ENCODE results near the gene LTBP3.
A peak's percentile ranks its signal among the peaks of the same experiment; 100 is the strongest.

Gene LTBP3

GRCh38 chr11:65548395-65548794 lies 9.8 kb downstream of the LTBP3 start:
- Mint-ChIP-seq H3K36me3 (ENCODE audit: low read depth) (peaks cover 5% of the 10 kb centered on the region), H3K27me3 (ENCODE audit: low read depth, poor library complexity) (peaks cover 85% of the 10 kb centered on the region), H3K4me3 (peak overlapping the region; percentile 16), H3K4me1 (peaks cover 74% of the 10 kb centered on the region), H3K9me3 (no peaks in the 10 kb centered on the region), H3K27ac (no peak overlapping the region)
- TF ChIP-seq CTCF (IDR thresholded peaks at IDR 0.05): no peak
- no peak for DNase-seq

DNA sequence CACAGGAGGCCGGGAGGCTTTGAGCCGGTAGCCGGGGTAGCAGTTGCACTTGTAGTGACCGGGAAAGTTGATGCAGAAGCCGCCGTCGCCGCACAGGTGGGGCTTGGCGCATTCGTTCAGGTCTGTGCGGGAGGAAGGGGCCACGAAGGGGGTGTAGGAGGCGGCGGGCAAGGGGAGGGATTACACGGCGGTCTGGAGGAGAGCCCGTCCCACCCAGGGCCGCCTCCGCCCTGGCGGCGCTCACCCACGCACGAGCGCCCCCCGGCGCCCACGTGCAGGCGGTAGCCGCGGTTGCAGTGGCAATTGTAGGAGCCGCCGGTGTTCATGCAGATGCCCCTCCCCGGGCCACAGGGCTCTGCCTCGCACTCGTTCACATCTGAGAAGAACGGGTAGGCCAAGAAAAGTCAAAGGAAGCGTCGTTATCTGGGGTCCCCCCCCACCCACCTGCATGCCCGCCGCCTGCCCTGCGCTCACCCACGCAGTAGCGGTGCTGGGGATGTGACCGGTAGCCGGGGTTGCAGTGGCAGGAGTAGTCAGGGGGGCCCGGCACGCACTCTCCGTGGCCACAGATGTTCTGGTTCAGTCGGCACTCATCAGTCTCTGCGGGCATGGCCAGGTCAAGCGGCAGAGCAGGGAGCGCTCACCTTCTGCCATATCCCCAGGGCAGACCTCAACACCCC lies 10.6 kb downstream of the LTBP3 start:
- Mint-ChIP-seq H3K4me3 (no peak overlapping the region), H3K4me1 (peaks cover 72% of the 10 kb centered on the region), H3K36me3 (ENCODE audit: low read depth) (peaks cover 8% of the 10 kb centered on the region), H3K9me3 (no peaks in the 10 kb centered on the region), H3K27me3 (ENCODE audit: low read depth, poor library complexity) (peaks cover 85% of the 10 kb centered on the region), H3K27ac (no peak overlapping the region)
- TF ChIP-seq CTCF (IDR thresholded peaks at IDR 0.05): no peak
- no peak for DNase-seq

DNA sequence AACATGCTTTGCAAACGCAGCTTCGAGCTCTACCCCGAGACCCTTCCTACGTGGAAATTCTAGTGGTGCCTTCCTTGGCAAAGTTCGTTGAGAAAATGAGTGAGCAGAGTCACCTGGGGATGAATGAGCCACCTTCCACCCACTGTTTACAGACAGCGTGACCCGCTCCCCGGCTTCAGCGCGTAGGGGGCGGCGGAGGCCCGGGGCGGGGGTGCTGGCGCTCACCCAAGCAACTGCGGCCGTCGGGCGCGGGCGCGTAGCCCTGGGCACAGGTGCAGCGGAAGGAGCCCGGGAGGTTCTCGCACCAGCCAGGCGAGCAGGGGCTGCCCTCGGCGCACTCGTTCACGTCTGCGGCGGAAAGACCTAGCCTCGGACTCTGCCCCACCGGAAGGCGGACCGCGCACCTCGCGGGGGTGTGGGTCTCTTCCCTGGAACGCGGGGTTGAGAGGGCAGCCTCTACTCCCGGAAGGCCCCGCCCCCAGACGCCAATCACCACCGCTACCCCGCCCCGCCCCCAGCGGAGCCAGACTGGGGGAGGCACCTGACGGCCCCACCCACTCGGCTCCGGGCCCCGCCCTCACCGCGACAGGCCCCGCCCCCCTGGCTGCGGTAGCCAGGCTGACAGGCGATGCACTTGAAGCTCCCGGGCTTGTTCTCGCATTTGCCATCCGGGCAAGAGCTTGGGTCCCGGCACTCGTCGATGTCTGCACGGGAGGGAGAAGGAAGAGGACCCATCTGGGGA lies 11.8 kb downstream of the LTBP3 start:
- Mint-ChIP-seq H3K27me3 (ENCODE audit: low read depth, poor library complexity) (peaks cover 83% of the 10 kb centered on the region), H3K9me3 (no peaks in the 10 kb centered on the region), H3K27ac (no peak overlapping the region), H3K4me1 (peaks cover 69% of the 10 kb centered on the region), H3K4me3 (peak overlapping the region; percentile 67), H3K36me3 (ENCODE audit: low read depth) (peaks cover 10% of the 10 kb centered on the region)
- peak; percentile 99 for DNase-seq
- TF ChIP-seq CTCF (IDR thresholded peaks at IDR 0.05): no peak

DNA sequence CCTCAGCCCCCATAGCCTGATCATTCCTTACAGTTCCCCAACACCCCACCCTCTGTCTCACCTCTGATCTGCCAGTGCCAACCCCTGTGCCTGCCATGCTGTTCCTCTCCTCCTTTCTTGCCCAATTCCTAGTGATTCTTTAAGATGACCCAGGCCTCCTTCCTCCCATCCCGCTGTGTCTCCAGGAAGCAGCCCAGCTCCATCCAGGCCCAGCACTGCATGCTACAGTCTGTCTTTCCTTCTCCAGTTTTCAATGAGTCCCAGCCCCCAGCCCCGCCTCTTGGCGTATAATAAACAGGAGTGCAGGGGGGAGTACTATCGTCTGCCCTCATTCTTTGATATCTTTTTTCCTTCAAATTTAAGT lies 12.3 kb downstream of the LTBP3 start:
- TF ChIP-seq CTCF (IDR thresholded peaks at IDR 0.05): no peak
- no peaks in the 10 kb centered on the region for H3K9me3 Mint-ChIP-seq
- no peak for DNase-seq
- H3K4me1 Mint-ChIP-seq: peaks cover 66% of the 10 kb centered on the region
- peaks cover 10% of the 10 kb centered on the region for H3K36me3 Mint-ChIP-seq (ENCODE audit: low read depth)
- peaks cover 83% of the 10 kb centered on the region for H3K27me3 Mint-ChIP-seq (ENCODE audit: low read depth, poor library complexity)
- peak overlapping the region; percentile 46 for H3K4me3 Mint-ChIP-seq
- H3K27ac Mint-ChIP-seq: no peak overlapping the region

DNA sequence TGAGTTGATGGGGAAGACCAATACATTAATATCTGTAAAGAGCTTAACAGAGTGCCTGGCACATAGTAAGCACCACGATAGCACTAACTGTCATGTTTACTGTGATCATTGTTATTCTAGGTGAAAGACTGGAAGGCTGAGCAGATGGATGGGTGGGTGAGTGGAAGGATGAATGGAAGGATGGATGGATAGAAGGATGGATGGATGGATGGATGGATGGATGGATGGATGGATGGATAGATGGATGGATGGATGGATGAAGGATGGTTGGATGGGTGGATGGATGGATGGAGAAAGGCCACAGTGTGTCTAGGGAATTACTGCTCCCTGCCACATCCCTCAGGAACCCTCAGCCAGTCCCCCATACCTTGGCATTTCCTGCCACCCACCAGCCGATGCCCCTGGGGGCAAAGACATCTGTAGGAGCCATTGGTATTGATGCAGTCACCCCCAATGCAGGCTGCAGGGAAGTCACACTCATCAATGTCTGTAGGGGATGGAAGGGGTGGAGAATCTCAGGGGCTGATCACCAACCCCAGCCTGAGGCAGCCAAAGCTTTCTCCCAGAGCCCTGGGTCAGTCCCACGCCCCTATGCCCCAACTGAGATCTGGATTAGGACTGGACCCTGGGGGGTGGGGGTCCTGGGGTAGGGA lies 15.3 kb downstream of the LTBP3 start:
- H3K4me3 Mint-ChIP-seq: no peak overlapping the region
- peaks cover 9% of the 10 kb centered on the region for H3K36me3 Mint-ChIP-seq (ENCODE audit: low read depth)
- TF ChIP-seq CTCF (IDR thresholded peaks at IDR 0.05): no peak
- H3K9me3 Mint-ChIP-seq: no peaks in the 10 kb centered on the region
- peaks cover 49% of the 10 kb centered on the region for H3K4me1 Mint-ChIP-seq
- DNase-seq: no peak
- H3K27ac Mint-ChIP-seq: no peak overlapping the region
- peaks cover 82% of the 10 kb centered on the region for H3K27me3 Mint-ChIP-seq (ENCODE audit: low read depth, poor library complexity)
